ENCODE measurements around the gene WIPF2.
A peak's percentile ranks its signal among the peaks of the same experiment; 100 is the strongest.

DNA sequence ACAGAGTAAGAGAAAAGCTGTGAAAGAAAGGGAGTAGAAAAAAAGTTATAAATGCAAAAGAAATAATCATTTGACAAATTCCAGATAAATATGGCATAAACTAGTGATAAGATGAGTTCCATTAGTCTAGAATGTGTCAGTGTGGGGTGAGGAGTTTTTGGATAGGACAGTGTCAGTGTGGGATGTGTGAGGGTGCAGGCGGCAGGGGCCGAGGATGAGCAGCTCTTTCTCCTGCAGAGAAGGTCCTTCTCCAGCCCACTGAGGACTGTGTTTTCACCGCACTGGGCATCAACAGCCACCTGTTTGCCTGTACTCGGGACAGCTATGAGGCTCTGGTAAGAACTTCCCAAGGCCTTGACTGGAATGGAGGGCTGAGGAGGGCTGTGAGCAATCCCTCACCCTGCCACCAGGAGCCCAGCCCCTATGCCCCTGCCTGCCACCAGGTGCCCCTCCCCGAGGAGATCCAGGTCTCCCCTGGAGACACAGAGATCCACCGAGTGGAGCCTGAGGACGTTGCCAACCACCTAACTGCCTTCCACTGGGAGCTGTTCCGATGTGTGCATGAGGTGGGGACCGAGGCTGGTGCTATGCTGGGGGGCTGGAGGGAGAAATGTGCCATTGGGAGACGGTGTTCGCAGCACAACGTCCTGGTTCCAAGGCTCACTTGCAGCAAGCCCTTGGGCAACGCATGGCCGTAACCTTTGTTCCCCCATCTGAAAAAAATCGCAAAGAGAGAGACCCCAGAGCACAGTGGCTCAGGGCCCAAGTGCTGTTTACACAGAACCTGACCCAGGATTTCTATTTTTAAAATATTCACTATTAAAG, 28.7 kb upstream of the WIPF2 start:
- TF ChIP-seq CTCF (IDR thresholded peaks at IDR 0.05; ENCODE audit: insufficient read depth, low read length, poor library complexity, severe bottlenecking) (peak; percentile 7), EZH2phosphoT487 (conservative IDR thresholded peaks at IDR 0.05; ENCODE audit: low read length) (no peak)
